K562 (cell line): ENCODE data around the gene AFAP1. TPM values are rescaled to one million over a fixed set of nuclear protein-coding genes. Genes with fewer than 3 reads are reported as not detected.
A peak's percentile ranks its signal among the peaks of the same experiment; 100 is the strongest.

Experiments
- RAD21 ChIP-seq, 2 experiments: fragments of 250-450 bp in 1 of 2; fragments of 450-650 bp in 1 of 2; sonication (Bioruptor Pico) in 1 of 2; formaldehyde crosslinking in 1 of 2; IDR thresholded peaks in 1 of 2; conservative IDR thresholded peaks in 1 of 2; 2 replicates each; pipeline versions ENCODE4 v1.4.0 to v1.8.0; 2020 to 2022; ENCODE audit warnings: mild to moderate bottlenecking in 2 of 2, moderate library complexity in 1 of 2
- RB1 ChIP-seq: fragments of 450-650 bp; IDR thresholded peaks from 2 replicates; pipeline ENCODE4 v1.6.1; 2017; ENCODE audit warnings: low read depth, mild to moderate bottlenecking
- polyA plus RNA-seq, 8 experiments: library from polyadenylated mRNA; depleted of rRNA in 4 of 8; stranded (reverse) in 5 of 8; unstranded in 3 of 8; fragments of >200 nt; fragmentation: Nextera tagmentation in 2 of 8; fragmentation: Illumina TruSeq in 1 of 8; extraction: Ambion mirVana in 2 of 8; extraction: Trizol in 1 of 8; gene quantifications; 2 replicates each; pipeline versions ENCODE4 v1.2.1 to v1.2.3, GENCODE V29; 2011 to 2014; ENCODE audit warnings: inconsistent platforms in 1 of 8, missing spikeins in 1 of 8
- total RNA-seq, 7 experiments: library from RNA; depleted of rRNA in 6 of 7; stranded (reverse); fragments of >200 nt in 6 of 7; fragmentation: Illumina TruSeq in 2 of 7; extraction: Trizol in 2 of 7; gene quantifications; 2 replicates each; pipeline versions ENCODE4 v1.2.1 to v1.2.3, GENCODE V29; 2011 to 2021; ENCODE audit warnings: low replicate concordance in 1 of 7
- TF ChIP-seq, protein P1 (sequence below), 2 experiments: fragments of 450-650 bp; formaldehyde crosslinking in 1 of 2; IDR thresholded peaks; 2 replicates each; pipeline versions ENCODE4 v1.4.0 to v1.6.1; 2014 to 2020; ENCODE audit warnings: mild to moderate bottlenecking in 2 of 2, borderline replicate concordance in 1 of 2, low read depth in 1 of 2
- TF ChIP-seq, protein P2 (sequence below), 2 experiments: fragments of 450-650 bp; IDR thresholded peaks; 2 replicates each; pipeline ENCODE4 v1.6.1; 2016; ENCODE audit warnings: mild to moderate bottlenecking in 2 of 2, borderline replicate concordance in 1 of 2, low read depth in 1 of 2, moderate library complexity in 1 of 2
- TF ChIP-seq, protein P3 (sequence below): fragments of 450-650 bp; IDR thresholded peaks from 2 replicates; pipeline ENCODE4 v1.7.1; 2018; ENCODE audit warnings: mild to moderate bottlenecking, low read depth; ENCODE audit not compliant: partially characterized antibody

Gene AFAP1
- total and polyA plus RNA-seq, 9 of the 15 experiments (the other 6 are each of a cell fraction or from before 2014, with no cell fraction given) = 0.07 to 0.42 (median 0.12) TPM; not detected in 1

DNA sequence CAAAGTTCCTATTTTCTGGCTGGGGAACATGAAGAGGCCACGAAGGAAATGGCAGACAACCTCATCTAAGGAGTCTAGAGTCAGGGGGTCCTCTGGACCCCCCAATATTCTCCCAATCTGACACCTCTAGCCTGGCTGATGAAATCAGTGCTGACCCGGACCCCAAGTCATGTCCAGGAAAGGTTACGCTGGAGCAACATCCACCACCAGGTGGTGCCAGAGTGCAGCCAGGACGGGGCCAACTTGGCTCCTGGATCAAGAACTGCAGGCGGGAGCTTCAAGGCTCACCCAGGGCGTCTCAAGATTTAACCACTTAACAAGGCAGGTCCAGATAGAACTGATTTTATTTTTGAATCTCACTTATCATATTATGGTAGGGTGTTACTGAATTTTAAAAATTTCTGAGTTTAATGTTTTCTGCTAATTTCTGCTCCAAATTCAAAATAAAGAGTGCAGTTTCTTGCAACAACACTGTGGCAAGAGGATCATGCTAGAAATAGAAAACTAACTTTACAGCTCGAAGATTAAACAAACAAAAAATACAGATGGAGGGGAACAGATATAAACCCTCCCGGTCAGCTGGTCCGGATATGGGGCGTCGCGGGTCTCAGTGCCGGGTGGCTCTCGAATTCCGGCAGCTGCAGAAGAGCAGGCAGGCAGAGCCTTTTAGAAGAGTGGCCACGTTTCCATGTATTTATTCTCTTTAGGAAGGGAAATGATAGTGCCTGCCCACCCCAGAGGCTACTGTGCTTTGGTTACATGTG, 135.5 kb downstream of the AFAP1 start (continued):
- TF ChIP-seq, protein P1, sequence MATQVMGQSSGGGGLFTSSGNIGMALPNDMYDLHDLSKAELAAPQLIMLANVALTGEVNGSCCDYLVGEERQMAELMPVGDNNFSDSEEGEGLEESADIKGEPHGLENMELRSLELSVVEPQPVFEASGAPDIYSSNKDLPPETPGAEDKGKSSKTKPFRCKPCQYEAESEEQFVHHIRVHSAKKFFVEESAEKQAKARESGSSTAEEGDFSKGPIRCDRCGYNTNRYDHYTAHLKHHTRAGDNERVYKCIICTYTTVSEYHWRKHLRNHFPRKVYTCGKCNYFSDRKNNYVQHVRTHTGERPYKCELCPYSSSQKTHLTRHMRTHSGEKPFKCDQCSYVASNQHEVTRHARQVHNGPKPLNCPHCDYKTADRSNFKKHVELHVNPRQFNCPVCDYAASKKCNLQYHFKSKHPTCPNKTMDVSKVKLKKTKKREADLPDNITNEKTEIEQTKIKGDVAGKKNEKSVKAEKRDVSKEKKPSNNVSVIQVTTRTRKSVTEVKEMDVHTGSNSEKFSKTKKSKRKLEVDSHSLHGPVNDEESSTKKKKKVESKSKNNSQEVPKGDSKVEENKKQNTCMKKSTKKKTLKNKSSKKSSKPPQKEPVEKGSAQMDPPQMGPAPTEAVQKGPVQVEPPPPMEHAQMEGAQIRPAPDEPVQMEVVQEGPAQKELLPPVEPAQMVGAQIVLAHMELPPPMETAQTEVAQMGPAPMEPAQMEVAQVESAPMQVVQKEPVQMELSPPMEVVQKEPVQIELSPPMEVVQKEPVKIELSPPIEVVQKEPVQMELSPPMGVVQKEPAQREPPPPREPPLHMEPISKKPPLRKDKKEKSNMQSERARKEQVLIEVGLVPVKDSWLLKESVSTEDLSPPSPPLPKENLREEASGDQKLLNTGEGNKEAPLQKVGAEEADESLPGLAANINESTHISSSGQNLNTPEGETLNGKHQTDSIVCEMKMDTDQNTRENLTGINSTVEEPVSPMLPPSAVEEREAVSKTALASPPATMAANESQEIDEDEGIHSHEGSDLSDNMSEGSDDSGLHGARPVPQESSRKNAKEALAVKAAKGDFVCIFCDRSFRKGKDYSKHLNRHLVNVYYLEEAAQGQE (IDR thresholded peaks at IDR 0.05; ENCODE audit: borderline replicate concordance) = peak; percentile 84
- TF ChIP-seq, protein P1 (CRISPR knock-in tag; IDR thresholded peaks at IDR 0.05; ENCODE audit: low read depth) = no peak
- TF ChIP-seq, protein P2, sequence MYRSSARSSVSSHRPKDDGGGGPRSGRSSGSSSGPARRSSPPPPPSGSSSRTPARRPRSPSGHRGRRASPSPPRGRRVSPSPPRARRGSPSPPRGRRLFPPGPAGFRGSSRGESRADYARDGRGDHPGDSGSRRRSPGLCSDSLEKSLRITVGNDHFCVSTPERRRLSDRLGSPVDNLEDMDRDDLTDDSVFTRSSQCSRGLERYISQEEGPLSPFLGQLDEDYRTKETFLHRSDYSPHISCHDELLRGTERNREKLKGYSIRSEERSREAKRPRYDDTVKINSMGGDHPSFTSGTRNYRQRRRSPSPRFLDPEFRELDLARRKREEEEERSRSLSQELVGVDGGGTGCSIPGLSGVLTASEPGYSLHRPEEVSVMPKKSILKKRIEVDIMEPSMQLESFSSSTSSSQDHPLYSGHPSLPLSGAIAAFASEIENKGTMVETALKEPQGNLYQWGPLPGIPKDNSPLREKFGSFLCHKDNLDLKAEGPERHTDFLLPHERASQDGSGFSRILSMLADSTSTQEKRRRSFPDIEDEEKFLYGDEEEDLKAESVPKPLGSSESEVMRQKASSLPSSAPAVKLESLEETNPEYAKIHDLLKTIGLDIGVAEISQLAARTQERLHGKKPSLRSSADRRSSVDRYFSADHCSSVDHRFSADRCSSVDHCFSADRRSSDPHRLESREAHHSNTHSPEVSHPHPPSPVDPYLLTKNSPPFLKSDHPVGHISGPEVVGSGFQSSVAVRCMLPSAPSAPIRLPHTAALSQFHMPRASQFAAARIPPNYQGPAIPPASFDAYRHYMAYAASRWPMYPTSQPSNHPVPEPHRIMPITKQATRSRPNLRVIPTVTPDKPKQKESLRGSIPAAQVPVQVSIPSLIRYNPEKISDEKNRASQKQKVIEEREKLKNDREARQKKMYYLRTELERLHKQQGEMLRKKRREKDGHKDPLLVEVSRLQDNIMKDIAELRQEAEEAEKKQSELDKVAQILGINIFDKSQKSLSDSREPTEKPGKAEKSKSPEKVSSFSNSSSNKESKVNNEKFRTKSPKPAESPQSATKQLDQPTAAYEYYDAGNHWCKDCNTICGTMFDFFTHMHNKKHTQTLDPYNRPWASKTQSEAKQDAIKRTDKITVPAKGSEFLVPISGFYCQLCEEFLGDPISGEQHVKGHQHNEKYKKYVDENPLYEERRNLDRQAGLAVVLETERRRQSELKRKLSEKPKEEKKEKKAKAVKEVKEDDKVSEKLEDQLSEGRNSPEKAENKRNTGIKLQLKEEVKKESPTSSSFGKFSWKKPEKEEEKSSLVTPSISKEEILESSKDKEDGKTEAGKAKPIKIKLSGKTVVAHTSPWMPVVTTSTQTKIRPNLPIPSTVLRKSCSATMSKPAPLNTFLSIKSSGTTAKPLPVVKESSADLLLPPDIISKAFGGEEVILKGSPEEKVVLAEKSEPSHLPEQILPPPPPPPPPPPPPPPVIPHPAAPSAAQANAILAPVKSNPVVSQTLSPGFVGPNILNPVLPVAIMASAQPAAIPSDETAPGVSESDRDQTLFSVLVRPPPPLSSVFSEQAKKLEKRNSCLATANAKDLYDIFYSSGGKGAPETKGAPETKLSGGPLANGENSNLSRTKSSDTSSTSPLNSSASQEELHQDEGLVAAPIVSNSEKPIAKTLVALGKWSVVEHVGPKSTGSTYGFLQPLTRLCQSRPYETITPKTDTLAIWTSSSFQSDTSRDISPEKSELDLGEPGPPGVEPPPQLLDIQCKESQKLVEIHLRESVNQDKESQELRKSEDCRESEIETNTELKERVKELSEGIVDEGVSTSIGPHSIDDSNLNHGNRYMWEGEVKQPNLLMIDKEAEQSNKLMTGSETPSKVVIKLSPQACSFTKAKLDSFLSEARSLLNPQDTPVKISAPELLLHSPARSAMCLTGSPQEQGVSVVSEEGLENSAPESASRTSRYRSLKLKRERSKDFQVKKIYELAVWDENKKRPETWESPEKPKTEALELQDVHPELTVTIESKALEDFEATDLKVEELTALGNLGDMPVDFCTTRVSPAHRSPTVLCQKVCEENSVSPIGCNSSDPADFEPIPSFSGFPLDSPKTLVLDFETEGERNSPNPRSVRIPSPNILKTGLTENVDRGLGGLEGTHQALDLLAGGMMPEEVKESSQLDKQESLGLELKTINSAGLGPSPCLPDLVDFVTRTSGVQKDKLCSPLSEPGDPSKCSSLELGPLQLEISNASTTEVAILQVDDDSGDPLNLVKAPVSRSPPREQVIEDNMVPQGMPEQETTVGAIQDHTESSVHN (IDR thresholded peaks at IDR 0.05; ENCODE audit: borderline replicate concordance in 1 of 2, low read depth in 1 of 2) = no peak
- 0 out of 2 replicates have a peak, but pooled peaks have one; percentile 45 for TF ChIP-seq RB1
- TF ChIP-seq, protein P3, sequence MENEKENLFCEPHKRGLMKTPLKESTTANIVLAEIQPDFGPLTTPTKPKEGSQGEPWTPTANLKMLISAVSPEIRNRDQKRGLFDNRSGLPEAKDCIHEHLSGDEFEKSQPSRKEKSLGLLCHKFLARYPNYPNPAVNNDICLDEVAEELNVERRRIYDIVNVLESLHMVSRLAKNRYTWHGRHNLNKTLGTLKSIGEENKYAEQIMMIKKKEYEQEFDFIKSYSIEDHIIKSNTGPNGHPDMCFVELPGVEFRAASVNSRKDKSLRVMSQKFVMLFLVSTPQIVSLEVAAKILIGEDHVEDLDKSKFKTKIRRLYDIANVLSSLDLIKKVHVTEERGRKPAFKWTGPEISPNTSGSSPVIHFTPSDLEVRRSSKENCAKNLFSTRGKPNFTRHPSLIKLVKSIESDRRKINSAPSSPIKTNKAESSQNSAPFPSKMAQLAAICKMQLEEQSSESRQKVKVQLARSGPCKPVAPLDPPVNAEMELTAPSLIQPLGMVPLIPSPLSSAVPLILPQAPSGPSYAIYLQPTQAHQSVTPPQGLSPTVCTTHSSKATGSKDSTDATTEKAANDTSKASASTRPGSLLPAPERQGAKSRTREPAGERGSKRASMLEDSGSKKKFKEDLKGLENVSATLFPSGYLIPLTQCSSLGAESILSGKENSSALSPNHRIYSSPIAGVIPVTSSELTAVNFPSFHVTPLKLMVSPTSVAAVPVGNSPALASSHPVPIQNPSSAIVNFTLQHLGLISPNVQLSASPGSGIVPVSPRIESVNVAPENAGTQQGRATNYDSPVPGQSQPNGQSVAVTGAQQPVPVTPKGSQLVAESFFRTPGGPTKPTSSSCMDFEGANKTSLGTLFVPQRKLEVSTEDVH = no peak
- peak; percentile 89 for TF ChIP-seq RAD21 (CRISPR knock-in tag; conservative IDR thresholded peaks at IDR 0.05 in 1 of 2, IDR thresholded peaks at IDR 0.05 in 1 of 2)
